ENCODE measurements around the gene NXT1.

GRCh38 chr20:23358563-23358906 is 7.9 kb downstream of the NXT1 start:
- no peak for TF ChIP-seq CTCF (conservative IDR thresholded peaks at IDR 0.05 in 1 of 2, IDR thresholded peaks at IDR 0.05 in 1 of 2; ENCODE audit: extremely low read depth in 1 of 2, insufficient read depth in 1 of 2, low read depth in 1 of 2, low read length in 2 of 2)
- TF ChIP-seq EZH2 (IDR thresholded peaks at IDR 0.05; ENCODE audit: borderline replicate concordance, low read length), result no peak
